Sigmoid colon (tissue), 7 donors: ENCODE results near the gene CSPG4. TPM values are rescaled to one million over a fixed set of nuclear protein-coding genes. Genes with fewer than 3 reads are reported as not detected.

Experiments
- DNase-seq: peaks from one replicate; pipeline ENCODE4 v3.0.0-alpha.2; 2019
- H3K27ac ChIP-seq, 4 donors: fragments of 200-600 bp; sonication (generic); one replicate each; pipeline ENCODE4 v1.5.1; 2016 to 2019; ENCODE audit warnings: mild to moderate bottlenecking in 1 of 4
- H3K27me3 ChIP-seq, 3 donors: fragments of 200-600 bp; sonication (generic); one replicate each; pipeline ENCODE4 v1.5.1; 2019; ENCODE audit warnings: mild to moderate bottlenecking in 1 of 3
- H3K36me3 ChIP-seq, 4 donors: fragments of 200-600 bp; sonication (generic); one replicate each; pipeline ENCODE4 v1.5.1; 2016 to 2019
- H3K4me1 ChIP-seq, 4 donors: fragments of 200-600 bp; sonication (generic); one replicate each; pipeline ENCODE4 v1.5.1; 2017 to 2019
- H3K4me3 ChIP-seq, 4 donors: fragments of 200-600 bp; sonication (generic); one replicate each; pipeline ENCODE4 v1.5.1; 2017 to 2019; ENCODE audit warnings: mild to moderate bottlenecking in 2 of 4, moderate library complexity in 1 of 4
- H3K9me3 ChIP-seq, 4 donors: fragments of 200-600 bp in 3 of 4; sonication (generic) in 3 of 4; one replicate each; pipeline versions ENCODE4 v1.5.1 to v1.6.1; 2013 to 2019
- CTCF ChIP-seq, 4 experiments: fragments of 450-650 bp in 3 of 4; fragments of 200-600 bp in 1 of 4; IDR thresholded peaks; one replicate each; pipeline ENCODE4 v1.5.1; 2016 to 2019; ENCODE audit warnings: antibody characterized with exemption in 4 of 4, mild to moderate bottlenecking in 3 of 4, moderate library complexity in 2 of 4
- EP300 ChIP-seq, 4 donors: sonication (generic); formaldehyde crosslinking; IDR thresholded peaks; one replicate each; pipeline ENCODE4 v1.6.1; 2017; ENCODE audit warnings: antibody characterized with exemption in 4 of 4
- POLR2A ChIP-seq, 2 donors: fragments of 450-650 bp; IDR thresholded peaks; one replicate each; pipeline ENCODE4 v1.6.1; 2016; ENCODE audit warnings: antibody characterized with exemption in 2 of 2, mild to moderate bottlenecking in 2 of 2, moderate library complexity in 2 of 2
- POLR2AphosphoS5 ChIP-seq, 4 donors: sonication (generic); formaldehyde crosslinking; IDR thresholded peaks; one replicate each; pipeline ENCODE4 v1.6.1; 2017; ENCODE audit warnings: antibody characterized with exemption in 4 of 4
- WGBS, 2 donors: extraction: QIAGEN DNeasy Blood & Tissue Kit; methylation state at CpG; one replicate each; pipeline ENCODE4 v1.1.7; 2013; 5-methylcytosine and 5-hydroxymethylcytosine counted together
- intact Hi-C: fragments of 100-400 bp; cut with DNase I; formaldehyde crosslinking; loops from one replicate; pipeline ENCODE4 v1.15.1; 2023
- polyA plus RNA-seq, 3 donors: library from polyadenylated mRNA; stranded (reverse); fragments of 200-250 nt; gene quantifications; one replicate each; pipeline ENCODE4 v1.2.3, GENCODE V29; 2013
- total RNA-seq, 4 donors: library from RNA; depleted of rRNA; stranded (reverse); fragments of >200 nt; gene quantifications; one replicate each; pipeline ENCODE4 v1.1.0, GENCODE V29; 2016
- donor health status: healthy with polysubstance abuse.
- donor health status: Bipolar disorder and iron deficiency.
- donor health status: healthy.

Gene CSPG4
- total and polyA plus RNA-seq, 7 donors: 0.23 to 151 (median 45.7) TPM

DNA sequence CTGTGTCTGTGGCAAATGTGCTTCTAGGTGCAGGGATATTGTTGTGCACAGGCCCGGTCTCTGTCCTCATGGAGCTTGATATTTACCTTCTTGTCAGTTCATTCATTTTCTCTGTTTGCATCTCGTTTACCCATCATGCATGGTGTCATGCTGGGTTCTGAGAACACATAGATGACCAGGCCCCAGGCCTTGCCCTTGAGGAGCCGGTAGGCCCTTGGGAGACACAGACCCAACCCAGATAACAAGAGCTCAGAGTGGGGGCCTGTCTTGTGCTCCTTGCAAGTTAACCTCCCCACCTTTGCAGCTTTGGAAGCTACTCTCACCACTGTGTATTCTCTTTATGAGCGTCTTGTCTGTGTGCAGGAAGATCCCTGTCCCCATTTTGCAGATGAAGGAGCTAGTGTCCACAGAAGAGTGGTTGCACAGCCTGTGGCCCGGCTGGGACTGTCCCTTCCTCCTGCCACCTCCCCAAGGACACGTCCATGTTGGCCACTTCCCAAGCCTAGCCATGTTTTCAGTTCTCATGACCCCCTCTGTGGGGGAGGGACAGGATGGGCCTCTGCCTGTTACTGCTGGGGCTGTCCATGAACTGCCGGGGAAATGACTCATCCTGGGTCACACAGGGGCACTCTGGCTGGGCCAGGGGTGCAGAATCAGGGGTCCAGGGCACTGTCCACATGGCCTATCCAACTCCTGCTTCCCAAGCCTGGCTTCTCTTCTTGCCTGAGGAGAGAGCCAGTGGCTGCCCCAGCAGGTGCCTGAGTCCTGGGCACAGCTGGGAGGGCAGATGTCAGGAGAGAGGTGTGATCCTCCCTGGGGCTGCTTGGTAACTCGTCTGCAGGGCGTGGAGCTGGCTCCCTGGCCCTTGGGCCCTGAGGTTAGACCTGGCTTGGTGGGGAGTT lies 61.5 kb downstream of the CSPG4 start:
- H3K4me3 ChIP-seq: peak overlapping the region; percentile 5 to 78 (median 27)
- peaks cover 0 to 14% (median 3%) of the 10 kb centered on the region in 4 donors for H3K36me3 ChIP-seq
- no peaks in the 10 kb centered on the region for H3K9me3 ChIP-seq
- intact Hi-C loops: no loop called here
- peak; percentile 80 for DNase-seq
- H3K27ac ChIP-seq: peak overlapping the region; percentile 30 to 98 (median 96)
- no peak for TF ChIP-seq EP300 (IDR thresholded peaks at IDR 0.05)
- TF ChIP-seq POLR2AphosphoS5 (IDR thresholded peaks at IDR 0.05): peak in 1 of 4 donors; percentile 26
- WGBS, 2 donors: 33 to 52% methylated on average over 9 of the region's 9 CpGs
- H3K4me1 ChIP-seq: peaks cover 0 to 83% (median 75%) of the 10 kb centered on the region in 4 donors
- H3K27me3 ChIP-seq: no peaks in the 10 kb centered on the region

- Histone ChIP-seq H3K9me3 (no peaks in the 10 kb centered on the region), H3K27ac (peak overlapping the region; percentile 94 to 98 (median 97)), H3K4me1 (peaks cover 0 to 75% (median 71%) of the 10 kb centered on the region in 4 donors), H3K27me3 (no peaks in the 10 kb centered on the region), H3K4me3 (peak overlapping the region; percentile 5 to 78 (median 27)), H3K36me3 (peaks cover 0 to 6% (median 3%) of the 10 kb centered on the region in 4 donors)
- peak; percentile 65 for DNase-seq
- intact Hi-C loops: loop anchor here (5.0 kb wide), 1 partner anchor 87 kb away; no protein-coding TSS in a partner anchor
- WGBS, 2 donors: 93 to 94% methylated on average over 18 of the region's 18 CpGs
- TF ChIP-seq POLR2AphosphoS5 (IDR thresholded peaks at IDR 0.05): no peak
- no peak for TF ChIP-seq CTCF (IDR thresholded peaks at IDR 0.05)
- TF ChIP-seq POLR2A (IDR thresholded peaks at IDR 0.05): no peak
Measured at GRCh38 chr15:75649848-75650247, 62.8 kb downstream of the CSPG4 start.

- peak overlapping the region; percentile 77 to 87 (median 78) for H3K4me3 ChIP-seq
- intact Hi-C loops: loop anchor here (5.0 kb wide), 1 partner anchor 88 kb away; no protein-coding TSS in a partner anchor
Measured at GRCh38 chr15:75649045-75649761, 63.4 kb downstream of the CSPG4 start.

DNA sequence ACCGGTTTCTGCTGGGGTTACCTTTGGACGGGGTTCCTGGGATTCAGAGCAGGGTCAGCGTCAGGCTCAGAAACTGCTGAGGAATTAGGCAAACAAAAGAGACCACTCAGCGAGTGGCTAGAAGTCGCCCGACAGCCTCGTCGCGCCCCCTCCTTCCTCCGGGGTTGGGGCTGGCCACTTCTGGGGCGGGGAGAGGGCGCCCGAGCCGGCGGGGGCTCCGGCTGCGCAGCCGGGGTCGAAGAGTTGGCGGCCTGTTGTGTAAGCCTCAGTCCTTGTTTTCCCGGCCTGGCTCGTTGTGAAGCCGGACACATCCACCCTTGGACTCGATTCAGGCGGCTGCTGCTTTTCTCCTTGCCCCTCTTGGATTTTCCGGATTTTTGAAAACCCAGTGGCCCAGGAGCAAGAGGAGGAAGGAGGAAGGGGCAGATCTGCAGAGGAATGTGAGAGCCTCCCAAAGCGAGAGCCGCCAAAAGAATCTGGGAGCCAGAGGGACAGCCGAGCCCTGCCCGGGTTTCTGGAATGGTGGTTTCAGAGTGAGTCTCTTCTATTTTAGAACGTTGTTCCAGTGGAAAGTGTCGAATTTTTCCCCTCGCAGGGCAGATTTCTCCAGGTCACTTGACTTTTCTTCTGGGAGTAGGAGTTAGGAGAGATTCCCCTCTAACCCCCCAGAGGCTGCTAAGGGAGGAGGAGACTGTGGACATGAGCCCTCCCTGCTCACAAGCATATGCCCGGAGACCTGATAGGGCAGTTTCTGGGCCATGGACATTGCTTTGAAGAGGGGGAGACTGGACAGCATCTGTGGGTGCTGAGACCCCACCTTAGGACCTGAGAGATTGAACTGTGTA lies 64.3 kb downstream of the CSPG4 start:
- intact Hi-C loops: loop anchor here (5.0 kb wide), 1 partner anchor 89 kb away; no protein-coding TSS in a partner anchor
- H3K9me3 ChIP-seq: no peaks in the 10 kb centered on the region
- peaks cover 0 to 61% (median 58%) of the 10 kb centered on the region in 4 donors for H3K4me1 ChIP-seq
- DNase-seq: peak; percentile 82
- H3K27ac ChIP-seq: peak overlapping the region; percentile 94 to 98 (median 97)
- peak overlapping the region; percentile 77 to 87 (median 78) for H3K4me3 ChIP-seq
- H3K36me3 ChIP-seq: no peaks in the 10 kb centered on the region
- H3K27me3 ChIP-seq: no peaks in the 10 kb centered on the region
- TF ChIP-seq EP300 (IDR thresholded peaks at IDR 0.05): no peak
- TF ChIP-seq POLR2A (IDR thresholded peaks at IDR 0.05): no peak
- peak in 1 of 4 experiments; percentile 2 for TF ChIP-seq CTCF (IDR thresholded peaks at IDR 0.05)
- TF ChIP-seq POLR2AphosphoS5 (IDR thresholded peaks at IDR 0.05): peak in 1 of 4 donors; percentile 13
- 3 to 12% methylated on average over 34 of the region's 34 CpGs for WGBS, 2 donors

More at GRCh38 chr15:75649045-75649761, 63.4 kb downstream of the CSPG4 start:
- TF ChIP-seq CTCF (IDR thresholded peaks at IDR 0.05): no peak
- no peak for TF ChIP-seq EP300 (IDR thresholded peaks at IDR 0.05)
- TF ChIP-seq POLR2A (IDR thresholded peaks at IDR 0.05): no peak
- Histone ChIP-seq H3K36me3 (peaks cover 0 to 3% (median under 1%) of the 10 kb centered on the region in 4 donors), H3K27me3 (no peaks in the 10 kb centered on the region), H3K4me1 (peaks cover 0 to 69% (median 64%) of the 10 kb centered on the region in 4 donors), H3K9me3 (no peaks in the 10 kb centered on the region), H3K27ac (peak overlapping the region; percentile 94 to 98 (median 97))
- DNase-seq: peak; percentile 69
- WGBS, 2 donors: 82 to 86% methylated on average over 19 of the region's 19 CpGs
